HepG2 (cell line): ENCODE data around the gene LSM12. TPM values are rescaled to one million over a fixed set of nuclear protein-coding genes. Genes with fewer than 3 reads are reported as not detected.
A peak's percentile ranks its signal among the peaks of the same experiment; 100 is the strongest.

ENCODE experiments used
- ATRX ChIP-seq: sonication (generic); formaldehyde crosslinking; IDR thresholded peaks from 2 replicates; pipeline ENCODE4 v1.4.0; 2020; ENCODE audit warnings: missing genetic modification reagents, borderline replicate concordance
- CBFB ChIP-seq: sonication (generic); formaldehyde crosslinking; IDR thresholded peaks from 2 replicates; pipeline ENCODE4 v1.4.0; 2020; ENCODE audit warnings: missing genetic modification reagents
- CCAR2 ChIP-seq: fragments of 200-400 bp; formaldehyde crosslinking; optimal IDR thresholded peaks from 2 replicates; pipeline ENCODE3; 2018; ENCODE audit warnings: low read depth, mild to moderate bottlenecking, low read length, moderate library complexity
- DNMT3B ChIP-seq: conservative IDR thresholded peaks from 2 replicates; pipeline ENCODE4 v1.6.1; 2016; ENCODE audit warnings: missing biosample characterization, control low read depth
- JDP2 ChIP-seq: sonication (generic); formaldehyde crosslinking; IDR thresholded peaks from 2 replicates; pipeline ENCODE4 v1.8.1; 2022; ENCODE audit warnings: missing genetic modification reagents, borderline replicate concordance
- KDM2A ChIP-seq: sonication (generic); formaldehyde crosslinking; IDR thresholded peaks from 2 replicates; pipeline ENCODE4 v1.4.0; 2020; ENCODE audit warnings: low read depth, missing genetic modification reagents, borderline replicate concordance
- KLF11 ChIP-seq: IDR thresholded peaks from 2 replicates; pipeline ENCODE4 v1.6.1; 2016; ENCODE audit warnings: missing compliant biosample characterization
- MAF1 ChIP-seq: sonication (generic); formaldehyde crosslinking; IDR thresholded peaks from 2 replicates; pipeline ENCODE4 v1.5.0; 2020; ENCODE audit warnings: missing genetic modification reagents, borderline replicate concordance
- SCMH1 ChIP-seq: sonication (generic); formaldehyde crosslinking; IDR thresholded peaks from 2 replicates; pipeline ENCODE4 v1.9.0; 2021; ENCODE audit warnings: missing genetic modification reagents, mild to moderate bottlenecking, borderline replicate concordance
- SKIL ChIP-seq: sonication (generic); formaldehyde crosslinking; IDR thresholded peaks from 2 replicates; pipeline ENCODE4 v1.8.0; 2022; ENCODE audit warnings: missing genetic modification reagents, mild to moderate bottlenecking, moderate library complexity, borderline replicate concordance
- TCF7L2 ChIP-seq: IDR thresholded peaks from 2 replicates; pipeline ENCODE4 v1.6.1; 2011; ENCODE audit warnings: mild to moderate bottlenecking, low read depth, low read length, moderate library complexity
- TEF ChIP-seq: sonication (generic); formaldehyde crosslinking; IDR thresholded peaks from 2 replicates; pipeline ENCODE4 v1.5.0; 2020; ENCODE audit warnings: missing genetic modification reagents
- TFDP2 ChIP-seq: sonication (generic); formaldehyde crosslinking; IDR thresholded peaks from 2 replicates; pipeline ENCODE4 v1.4.0; 2020; ENCODE audit warnings: missing genetic modification reagents
- U2AF1 ChIP-seq: fragments of 200-400 bp; formaldehyde crosslinking; optimal IDR thresholded peaks from 2 replicates; pipeline ENCODE3; 2017; ENCODE audit warnings: mild to moderate bottlenecking, low read depth, low read length
- ZBTB46 ChIP-seq: sonication (generic); formaldehyde crosslinking; IDR thresholded peaks from 2 replicates; pipeline ENCODE4 v1.4.0; 2020; ENCODE audit warnings: mild to moderate bottlenecking, missing genetic modification reagents, borderline replicate concordance
- ZFP62 ChIP-seq: sonication (generic); formaldehyde crosslinking; IDR thresholded peaks from 2 replicates; pipeline ENCODE4 v1.4.0; 2020; ENCODE audit warnings: missing genetic modification reagents
- ZFX ChIP-seq: sonication (generic); formaldehyde crosslinking; IDR thresholded peaks from 2 replicates; pipeline ENCODE4 v1.4.0; 2020; ENCODE audit warnings: mild to moderate bottlenecking, low read depth, missing genetic modification reagents, moderate library complexity
- ZNF253 ChIP-seq: sonication (generic); formaldehyde crosslinking; IDR thresholded peaks from 2 replicates; pipeline ENCODE4 v1.8.0; 2022; ENCODE audit warnings: mild to moderate bottlenecking, missing genetic modification reagents, borderline replicate concordance
- ZNF30 ChIP-seq: sonication (generic); formaldehyde crosslinking; IDR thresholded peaks from 2 replicates; pipeline ENCODE4 v1.5.0; 2020; ENCODE audit warnings: mild to moderate bottlenecking, missing genetic modification reagents
- ZNF335 ChIP-seq: sonication (generic); formaldehyde crosslinking; IDR thresholded peaks from 2 replicates; pipeline ENCODE4 v1.4.0; 2020; ENCODE audit warnings: missing genetic modification reagents
- ZNF550 ChIP-seq: sonication (generic); formaldehyde crosslinking; IDR thresholded peaks from 2 replicates; pipeline ENCODE4 v1.4.0; 2020; ENCODE audit warnings: mild to moderate bottlenecking, missing genetic modification reagents, borderline replicate concordance
- ZSCAN5A ChIP-seq: sonication (generic); formaldehyde crosslinking; IDR thresholded peaks from 2 replicates; pipeline ENCODE4 v1.8.0; 2022; ENCODE audit warnings: mild to moderate bottlenecking, missing genetic modification reagents, borderline replicate concordance
- ZSCAN9 ChIP-seq: IDR thresholded peaks from 2 replicates; pipeline ENCODE4 v1.6.1; 2016; ENCODE audit warnings: borderline replicate concordance
- polyA plus RNA-seq, 8 experiments: library from polyadenylated mRNA; depleted of rRNA in 3 of 8; stranded (reverse) in 7 of 8; unstranded in 1 of 8; fragments of >200 nt; fragmentation: Illumina TruSeq in 4 of 8; extraction: Trizol in 4 of 8; gene quantifications; 2 replicates each; pipeline versions ENCODE4 v1.2.1 to v1.2.3, GENCODE V29; 2011 to 2016; ENCODE audit warnings: low read depth in 4 of 8, missing spikeins in 1 of 8, mixed read lengths in 1 of 8; ENCODE audit not compliant: insufficient read depth in 1 of 8
- total RNA-seq, 5 experiments: library from RNA; depleted of rRNA; stranded (reverse); fragments of >200 nt; fragmentation: Illumina TruSeq; extraction: Trizol; gene quantifications; 2 replicates each; pipeline ENCODE4 v1.2.3, GENCODE V29; 2016; ENCODE audit warnings: low read depth in 1 of 5

The LSM12 gene
- total and polyA plus RNA-seq, 2 of the 13 experiments (the other 11 are each of a cell fraction or from before 2014, with no cell fraction given) = 52.8 to 55.7 TPM

GRCh38 chr17:44014437-44015172 lies 51.9 kb downstream of the LSM12 start, which contains the start of gene TMEM101 (continued):
- peak; percentile 54 for TF ChIP-seq U2AF1
- peak; percentile 94 for TF ChIP-seq MAF1 (CRISPR knock-in tag)
- no peak for TF ChIP-seq JDP2 (CRISPR knock-in tag)
- TF ChIP-seq ZFP62 (CRISPR knock-in tag) = no peak
- peak; percentile 52; the same call in 1 of the 2 replicates for TF ChIP-seq ZBTB46
- TF ChIP-seq ZNF335 (CRISPR knock-in tag) = peak; percentile 95
- TF ChIP-seq TCF7L2 = no peak
- TF ChIP-seq ZNF30 = peak; percentile 94
- TF ChIP-seq ZNF550 (CRISPR knock-in tag) = peak; percentile 87; the same call in 1 of the 2 replicates
- TF ChIP-seq SKIL (CRISPR knock-in tag) = no peak
- TF ChIP-seq CBFB (CRISPR knock-in tag) = peak; percentile 96
- peak; percentile 94 for TF ChIP-seq ZSCAN9
- peak; percentile 100 for TF ChIP-seq KDM2A (CRISPR knock-in tag)
- peak; percentile 96 for TF ChIP-seq CCAR2
- TF ChIP-seq ZFX (CRISPR knock-in tag) = peak; percentile 91
- peak; percentile 83 for TF ChIP-seq TFDP2 (CRISPR knock-in tag)
- TF ChIP-seq KLF11 = peak; percentile 96
- 0 out of 2 replicates have a peak, but pooled peaks have one; percentile 35 for TF ChIP-seq ZNF253 (CRISPR knock-in tag)
- TF ChIP-seq SCMH1 = no peak
- TF ChIP-seq DNMT3B (CRISPR knock-in tag) = peak; percentile 95; the same call in 1 of the 2 replicates
- 0 out of 2 replicates have a peak, but pooled peaks have one; percentile 58 for TF ChIP-seq TEF
- no peak; the same call in 1 of the 2 replicates for TF ChIP-seq ATRX (CRISPR knock-in tag)
- peak; percentile 93; the same call in 1 of the 2 replicates for TF ChIP-seq ZSCAN5A (CRISPR knock-in tag)
